ENCODE data around the gene TBCD.
"Not testable (repeated sequence)": the region's sequence is repeated elsewhere in the genome, so short reads cannot be mapped to it uniquely, and the experiment has no call there.

TBCD gene

DNA sequence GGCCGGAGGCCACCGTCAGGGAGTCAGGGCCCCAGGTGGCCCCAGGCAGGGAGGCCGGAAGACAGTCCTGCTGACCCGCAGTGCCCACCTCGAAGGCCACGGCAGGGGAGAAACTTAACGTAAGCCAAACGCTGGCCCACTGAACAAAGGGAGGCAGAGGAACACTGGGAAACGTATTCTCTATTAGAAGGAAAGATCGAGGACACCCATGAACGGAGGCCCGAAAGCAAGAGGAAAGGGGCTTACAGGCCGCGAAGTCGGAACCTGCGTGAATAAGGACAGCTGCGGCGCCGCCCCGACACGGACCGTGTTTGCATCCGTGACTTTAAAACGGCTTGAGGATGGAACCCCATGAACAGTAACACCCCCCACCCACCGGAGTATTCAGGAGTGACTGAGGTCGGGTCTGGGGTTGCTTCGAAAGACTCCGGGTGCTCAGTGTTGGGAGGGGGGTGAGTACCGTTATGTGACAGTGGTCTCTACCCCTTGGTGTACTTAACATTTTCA, 225.2 kb downstream of the TBCD start:
- DNase-seq, result no peak

DNA sequence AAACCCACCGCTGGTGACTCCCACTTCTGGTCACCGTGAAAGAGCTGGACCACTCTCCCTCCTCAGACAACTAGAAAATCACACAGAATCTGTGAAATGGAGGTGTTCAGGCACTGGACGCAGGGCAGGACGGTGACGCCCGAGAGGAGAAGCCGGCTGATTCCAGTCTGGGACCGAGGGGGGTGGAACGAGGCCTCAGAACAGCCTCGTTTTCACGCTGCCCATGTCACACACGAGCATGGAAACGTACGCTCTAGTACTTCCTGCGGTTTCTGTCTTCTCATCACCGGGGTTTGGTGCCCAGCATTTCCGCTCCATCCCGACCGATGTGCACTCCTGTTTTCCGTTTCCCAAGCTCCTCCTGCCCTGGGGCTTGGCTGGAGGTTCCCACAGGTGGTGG, 225.7 kb downstream of the TBCD start:
- DNase-seq, result no peak

DNA sequence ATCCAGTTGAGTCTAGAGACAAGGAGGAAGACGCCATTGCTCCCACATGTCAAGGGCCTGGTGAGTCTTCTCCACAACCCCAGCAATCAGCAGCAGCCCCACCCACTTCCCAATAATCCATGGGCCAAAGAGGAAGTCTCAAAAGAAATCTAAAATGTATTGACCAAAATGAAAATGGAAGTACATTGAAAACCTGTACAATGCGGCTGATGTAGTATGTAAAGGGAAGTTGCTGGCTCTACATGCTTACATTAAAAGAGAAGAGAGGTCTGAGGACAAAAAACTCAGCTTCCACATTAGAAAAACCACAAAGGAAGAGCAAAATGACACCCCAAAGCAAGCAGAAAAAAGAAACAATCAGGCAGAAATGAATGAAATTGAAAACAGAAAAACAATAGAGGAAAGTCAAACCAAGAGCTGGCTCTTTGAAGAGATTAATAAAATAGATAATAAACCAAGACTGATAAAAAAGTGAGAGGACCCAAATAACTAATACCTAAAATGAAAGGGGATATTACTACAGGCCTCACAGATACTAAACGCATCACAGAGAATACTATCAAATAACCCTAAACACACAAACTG, 227.0 kb downstream of the TBCD start:
- no peak for DNase-seq

DNA sequence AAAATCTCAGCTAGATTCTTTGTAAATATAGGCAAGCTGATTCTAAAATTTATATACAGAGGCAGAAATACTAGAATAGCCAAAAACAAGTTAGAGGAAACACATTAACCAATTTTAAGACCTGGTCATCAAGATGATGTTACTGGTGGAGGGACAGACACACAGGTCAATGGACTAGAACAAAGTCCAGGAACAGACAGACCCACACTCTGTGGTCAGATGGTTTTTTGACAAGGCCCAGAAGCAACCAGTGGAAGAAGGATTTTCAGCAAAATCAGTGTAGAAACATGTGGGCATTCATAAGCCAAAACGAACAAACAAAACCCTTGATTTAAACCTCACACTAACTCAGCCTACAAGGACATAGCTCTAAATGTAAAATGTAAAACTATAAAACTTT, 227.9 kb downstream of the TBCD start:
- DNase-seq, result no peak

DNA sequence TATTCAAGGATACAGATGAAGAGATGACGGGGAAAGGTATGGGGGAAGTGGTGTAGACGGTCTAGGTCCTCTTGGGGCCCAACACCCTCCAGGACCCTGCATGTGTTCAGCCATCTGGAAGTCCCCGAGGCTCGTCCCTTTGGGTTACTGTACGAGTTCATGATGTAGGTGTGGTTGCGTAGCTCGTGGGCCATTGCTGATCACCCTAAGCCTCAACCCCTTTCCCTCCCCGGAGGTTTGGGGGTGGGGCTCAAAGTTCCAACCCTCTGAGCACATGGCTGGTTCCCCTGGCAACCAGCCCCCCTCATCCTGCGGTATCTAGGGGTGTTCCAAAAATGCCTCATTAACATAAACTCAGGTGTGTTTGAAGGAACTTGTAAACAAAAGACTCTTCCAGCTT, 228.8 kb downstream of the TBCD start:
- DNase-seq, result no peak

DNA sequence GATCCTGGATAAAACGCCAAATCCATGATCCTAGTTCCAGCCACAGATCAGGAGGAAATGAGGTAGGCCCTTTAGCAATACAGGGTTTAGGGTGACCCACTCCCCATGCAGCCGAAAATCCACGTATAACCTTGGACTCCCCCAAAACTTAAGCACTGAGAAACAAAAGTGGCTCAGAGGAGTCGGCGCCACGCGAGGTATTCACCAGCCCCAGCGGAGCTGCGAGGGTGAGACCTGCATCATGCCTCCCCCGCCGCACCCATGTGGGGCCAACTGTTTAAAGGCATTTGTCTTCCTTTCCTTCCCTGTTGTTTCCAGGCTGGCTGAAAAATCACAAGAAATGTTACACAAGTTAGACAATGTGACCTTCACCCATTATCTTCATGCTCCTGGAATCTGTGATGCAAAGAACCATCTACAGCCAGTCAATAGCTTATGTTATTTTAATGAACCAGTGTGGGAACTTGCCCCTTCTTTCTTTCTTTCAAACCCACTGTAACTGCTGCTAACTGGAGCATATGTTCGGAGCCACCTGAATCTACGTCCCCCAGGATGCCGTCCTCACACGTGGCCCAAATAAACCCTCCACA, 229.4 kb downstream of the TBCD start:
- DNase-seq, result no peak

DNA sequence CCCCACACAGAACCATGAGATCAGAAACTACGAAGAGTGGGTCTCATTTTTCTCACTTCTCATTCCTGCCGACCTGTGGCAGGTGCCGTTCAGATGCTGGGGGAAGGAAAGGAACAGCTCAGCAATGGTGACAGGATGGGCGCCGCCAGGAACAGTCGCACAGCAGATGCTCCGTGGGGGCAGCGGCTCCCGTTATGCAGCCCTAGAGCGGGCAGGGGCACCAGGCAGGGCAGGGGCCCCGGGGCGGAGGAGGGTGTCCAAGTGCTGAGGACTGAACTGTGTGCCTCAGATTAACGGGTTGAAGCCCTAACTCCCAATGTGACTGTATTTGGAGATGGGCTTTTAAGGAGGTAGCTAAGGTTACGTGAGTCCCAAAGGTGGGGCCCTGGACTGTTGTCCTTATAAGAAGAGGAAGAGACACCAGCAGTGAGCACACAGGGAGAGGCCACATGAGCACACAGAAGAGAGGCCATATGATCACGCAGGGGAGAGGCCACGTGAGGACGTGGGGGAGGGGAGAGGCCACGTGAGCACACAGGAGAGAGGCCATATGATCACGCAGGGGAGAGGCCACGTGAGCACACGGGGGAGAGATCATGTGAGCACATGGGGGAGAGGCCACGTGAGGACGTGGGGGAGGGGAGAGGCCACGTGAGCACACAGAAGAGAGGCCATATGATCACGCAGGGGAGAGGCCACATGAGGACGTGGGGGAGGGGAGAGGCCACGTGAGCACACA, 231.8 kb downstream of the TBCD start:
- DNase-seq, result no peak

DNA sequence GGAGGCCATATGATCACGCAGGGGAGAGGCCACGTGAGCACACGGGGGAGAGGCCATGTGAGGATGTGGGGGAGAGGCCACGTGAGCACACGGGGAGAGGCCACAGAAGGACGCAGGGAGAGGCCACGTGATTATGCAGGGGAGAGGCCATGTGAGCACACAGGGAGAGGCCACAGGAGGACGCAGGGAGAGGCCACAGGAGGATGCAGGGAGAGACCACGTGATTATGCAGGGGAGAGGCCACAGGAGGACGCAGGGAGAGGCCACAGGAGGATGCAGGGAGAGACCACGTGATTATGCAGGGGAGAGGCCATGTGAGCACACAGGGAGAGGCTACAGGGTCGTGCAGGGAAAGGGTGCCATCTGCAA, 232.4 kb downstream of the TBCD start:
- not testable (repeated sequence) for DNase-seq

DNA sequence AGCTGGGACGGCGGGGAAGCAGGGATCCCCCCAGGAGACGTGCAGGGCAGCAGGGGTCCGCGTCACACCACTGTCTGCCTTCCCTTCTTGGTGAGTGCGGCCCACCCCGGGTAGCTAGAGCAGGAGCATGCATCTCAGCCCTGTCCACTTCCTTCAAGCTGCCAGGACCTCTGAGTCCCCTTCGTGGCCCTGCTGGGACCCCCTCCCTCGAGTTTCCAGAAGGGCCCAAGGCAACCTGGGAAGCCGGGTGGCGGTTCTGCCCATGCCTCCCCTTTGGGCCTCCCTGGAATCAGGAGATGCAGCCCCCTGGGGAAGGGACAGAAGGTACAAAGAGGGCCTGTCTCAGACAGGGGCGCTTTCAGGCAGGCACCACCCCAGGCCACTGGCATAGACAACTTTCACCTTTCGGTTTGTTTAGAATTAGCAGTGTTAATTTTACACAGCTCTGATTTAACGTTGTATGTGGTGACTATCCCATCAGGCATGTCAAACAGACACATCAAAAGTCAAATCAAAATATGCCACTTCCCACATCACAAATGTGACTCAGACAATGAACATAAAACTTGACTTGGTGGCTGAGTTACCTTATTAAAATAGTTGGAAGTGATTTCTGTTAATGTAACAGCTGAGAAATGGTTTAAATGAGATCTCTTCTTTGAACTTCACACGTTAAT, 233.0 kb downstream of the TBCD start:
- DNase-seq, result no peak

DNA sequence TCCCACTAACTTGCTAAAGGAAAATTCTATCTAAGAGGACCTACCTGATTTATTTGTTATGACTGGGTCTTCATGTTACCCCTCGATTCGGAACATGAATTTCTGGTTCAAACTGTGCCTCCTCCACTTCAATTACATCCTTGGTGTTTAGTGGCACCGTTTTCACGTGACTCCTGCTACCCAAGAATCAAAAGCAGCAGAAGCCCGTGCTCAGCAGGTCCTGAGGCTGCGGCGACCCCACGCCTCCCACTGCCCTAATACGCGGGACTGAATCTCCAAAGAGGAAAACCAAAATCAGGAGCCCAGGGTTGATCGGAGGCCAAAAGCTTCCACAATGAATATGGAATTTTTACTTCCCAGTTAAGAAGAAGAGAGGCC, 233.6 kb downstream of the TBCD start:
- no peak for DNase-seq

DNA sequence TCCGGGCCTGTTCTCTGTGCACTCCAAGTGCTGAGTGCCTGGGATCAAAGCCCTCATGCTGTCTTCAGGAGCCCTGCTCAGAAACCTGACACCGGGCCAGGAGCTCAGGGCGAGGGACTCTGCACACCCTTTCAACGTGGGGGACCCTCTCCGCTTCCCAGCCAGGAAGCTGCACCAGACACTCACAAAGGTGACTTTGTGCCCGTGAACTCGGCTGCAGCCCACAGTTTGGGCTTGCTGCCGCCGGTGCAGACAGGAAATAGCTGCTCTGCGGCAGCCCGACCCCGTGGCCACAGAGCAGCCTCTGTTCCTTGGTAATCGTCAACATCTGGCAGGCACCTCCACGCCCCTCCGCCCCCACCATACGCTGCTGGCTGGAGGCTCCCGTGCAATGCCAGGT, 234.1 kb downstream of the TBCD start:
- no peak for DNase-seq

DNA sequence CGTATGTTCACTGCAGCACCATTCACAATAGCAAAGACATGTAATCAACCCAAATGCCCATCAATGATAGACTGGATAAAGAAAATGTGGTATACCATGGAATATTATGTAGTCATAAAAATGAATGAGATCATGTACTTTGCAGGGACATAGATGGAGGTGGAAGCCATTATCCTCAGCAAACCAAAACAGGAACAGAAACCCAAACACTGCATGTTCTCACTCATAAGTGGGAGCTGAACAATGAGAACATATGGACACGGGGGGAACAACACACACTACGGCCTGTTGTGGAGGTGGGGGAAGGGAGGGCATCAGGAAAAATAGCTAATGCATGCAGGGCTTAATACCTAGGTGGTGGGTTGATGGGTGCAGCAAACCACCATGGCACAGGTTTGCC, 237.2 kb downstream of the TBCD start:
- not testable (repeated sequence) for DNase-seq

DNA sequence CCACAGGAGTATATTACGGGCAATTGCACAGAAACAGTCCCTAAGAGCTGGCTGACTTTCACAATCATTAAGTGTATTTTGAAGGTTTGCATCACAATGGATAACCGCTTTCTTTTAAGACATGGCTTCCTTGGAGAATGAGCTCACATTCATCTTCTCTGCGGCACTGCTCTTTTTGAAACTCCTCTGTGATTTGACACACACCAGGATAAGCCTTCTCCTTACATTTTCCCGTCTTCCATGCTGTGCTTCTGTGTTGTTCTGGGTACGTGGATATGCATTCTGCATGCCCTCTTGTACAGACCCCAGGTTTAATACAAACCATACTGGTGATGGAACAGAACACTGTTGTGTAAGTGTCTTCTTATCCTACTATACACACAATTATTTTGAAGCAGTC, 238.0 kb downstream of the TBCD start:
- no peak for DNase-seq

DNA sequence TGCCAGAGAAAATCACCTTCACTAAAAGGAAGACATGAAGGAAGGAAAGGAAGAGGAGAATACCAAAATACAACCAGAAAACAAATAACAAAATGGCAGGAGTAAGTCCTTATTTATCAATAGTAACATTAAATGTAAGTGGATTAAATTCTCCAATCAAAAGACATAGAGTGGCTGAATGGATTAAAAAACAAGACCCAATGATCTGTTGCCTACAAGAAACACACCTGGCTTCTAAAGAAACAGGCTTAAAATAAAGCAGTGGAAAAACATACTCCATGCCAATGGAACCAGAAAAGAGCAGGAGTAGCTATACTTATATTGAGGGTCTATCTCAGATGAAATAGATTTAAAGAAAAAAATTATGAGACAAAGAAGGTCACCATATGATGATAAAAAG, 241.1 kb downstream of the TBCD start:
- no peak for DNase-seq
